Measurements from ENCODE around the gene NR5A1. TPM values are rescaled to one million over a fixed set of nuclear protein-coding genes. Genes with fewer than 3 reads are reported as not detected.

The NR5A1 gene
- total RNA-seq, 4 donors from 2014 or later = 0.17 TPM; not detected in 3

DNA sequence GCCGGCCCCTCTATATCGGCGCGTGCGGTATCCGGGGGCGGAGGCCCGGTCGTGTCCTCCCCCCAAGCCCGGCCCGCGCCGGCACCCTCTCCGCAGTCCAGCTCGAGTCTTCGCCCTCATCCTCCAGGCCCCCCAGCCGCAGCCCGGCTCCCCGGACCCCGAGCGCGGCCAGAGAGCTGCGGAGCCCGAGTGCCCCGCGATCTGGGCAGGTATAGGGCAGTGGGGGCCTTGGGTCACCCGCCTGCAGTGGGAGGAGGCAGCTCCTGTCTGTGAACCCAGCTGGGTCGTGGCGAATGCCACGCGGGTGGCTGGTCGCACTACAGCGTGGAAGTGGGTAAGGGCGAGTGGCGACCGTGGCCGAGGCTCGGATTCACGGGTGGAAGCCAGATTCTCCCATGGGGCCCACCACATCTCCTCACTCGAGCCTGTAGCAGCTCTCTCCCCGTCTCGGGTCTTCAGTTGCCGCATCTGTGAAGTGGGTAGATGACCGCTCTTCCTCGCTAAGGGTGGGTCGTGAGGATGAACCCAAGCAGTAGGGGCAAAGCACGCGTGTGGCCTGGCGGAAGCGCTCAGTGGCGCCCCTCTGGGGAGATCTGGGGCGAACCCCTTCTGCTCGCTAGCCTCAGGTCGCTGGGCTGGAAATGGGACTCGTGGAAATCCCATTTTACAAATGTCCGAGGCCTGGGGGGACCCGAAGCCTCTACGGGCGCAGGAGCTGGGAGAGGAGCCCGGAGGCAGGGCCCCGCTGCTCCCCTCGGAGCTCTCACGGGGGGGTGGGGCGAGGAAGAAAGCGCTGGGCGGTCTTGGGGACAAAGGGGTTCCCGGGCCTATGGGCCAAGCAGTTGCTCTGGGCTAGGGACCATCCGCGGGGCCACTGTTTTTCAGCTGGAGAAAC lies 1.9 kb downstream of the NR5A1 start:
- intact Hi-C loops (cut with DNase I) = no loop called here
- peaks cover 17 to 26% (median 24%) of the 10 kb centered on the region in 4 donors for H3K4me1 ChIP-seq
- WGBS = 42% methylated on average over 15 of the region's 69 CpGs
- peaks cover 8 to 79% (median 41%) of the 10 kb centered on the region in 4 donors for H3K27me3 ChIP-seq
- no peak for DNase-seq (ENCODE audit: extremely low spot score)
- H3K27ac ChIP-seq (replicated peaks in 1 of 4) = no peak overlapping the region
- H3K4me3 ChIP-seq = peak overlapping the region; percentile 19 to 47 (median 22)
- TF ChIP-seq POLR2A (IDR thresholded peaks at IDR 0.05; ENCODE audit: low read depth) (no peak), POLR2AphosphoS5 (IDR thresholded peaks at IDR 0.05) (no peak), EP300 (IDR thresholded peaks at IDR 0.05) (no peak)
- TF ChIP-seq, protein P1, sequence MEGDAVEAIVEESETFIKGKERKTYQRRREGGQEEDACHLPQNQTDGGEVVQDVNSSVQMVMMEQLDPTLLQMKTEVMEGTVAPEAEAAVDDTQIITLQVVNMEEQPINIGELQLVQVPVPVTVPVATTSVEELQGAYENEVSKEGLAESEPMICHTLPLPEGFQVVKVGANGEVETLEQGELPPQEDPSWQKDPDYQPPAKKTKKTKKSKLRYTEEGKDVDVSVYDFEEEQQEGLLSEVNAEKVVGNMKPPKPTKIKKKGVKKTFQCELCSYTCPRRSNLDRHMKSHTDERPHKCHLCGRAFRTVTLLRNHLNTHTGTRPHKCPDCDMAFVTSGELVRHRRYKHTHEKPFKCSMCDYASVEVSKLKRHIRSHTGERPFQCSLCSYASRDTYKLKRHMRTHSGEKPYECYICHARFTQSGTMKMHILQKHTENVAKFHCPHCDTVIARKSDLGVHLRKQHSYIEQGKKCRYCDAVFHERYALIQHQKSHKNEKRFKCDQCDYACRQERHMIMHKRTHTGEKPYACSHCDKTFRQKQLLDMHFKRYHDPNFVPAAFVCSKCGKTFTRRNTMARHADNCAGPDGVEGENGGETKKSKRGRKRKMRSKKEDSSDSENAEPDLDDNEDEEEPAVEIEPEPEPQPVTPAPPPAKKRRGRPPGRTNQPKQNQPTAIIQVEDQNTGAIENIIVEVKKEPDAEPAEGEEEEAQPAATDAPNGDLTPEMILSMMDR (IDR thresholded peaks at IDR 0.05) = no peak
- H3K36me3 ChIP-seq = no peaks in the 10 kb centered on the region
- H3K9me3 ChIP-seq = no peaks in the 10 kb centered on the region

GRCh38 chr9:124504530-124505005 lies 2.6 kb downstream of the NR5A1 start:
- Histone ChIP-seq H3K27me3 (peaks cover 8 to 82% (median 41%) of the 10 kb centered on the region in 4 donors), H3K4me3 (peak overlapping the region; percentile 37 to 47 (median 40)), H3K27ac (replicated peaks in 1 of 4) (no peak overlapping the region), H3K4me1 (peaks cover 17 to 26% (median 24%) of the 10 kb centered on the region in 4 donors), H3K9me3 (no peaks in the 10 kb centered on the region), H3K36me3 (no peaks in the 10 kb centered on the region)
- 0% methylated on average over 4 of the region's 81 CpGs for WGBS
- no peak for DNase-seq (ENCODE audit: extremely low spot score)
- intact Hi-C loops (cut with DNase I) = no loop called here
- TF ChIP-seq EP300 (IDR thresholded peaks at IDR 0.05) (no peak), POLR2A (IDR thresholded peaks at IDR 0.05; ENCODE audit: low read depth) (no peak), POLR2AphosphoS5 (IDR thresholded peaks at IDR 0.05) (no peak)
- TF ChIP-seq, protein P1 (IDR thresholded peaks at IDR 0.05) = no peak

GRCh38 chr9:124503713-124504529 lies 3.3 kb downstream of the NR5A1 start:
- no peak for DNase-seq (ENCODE audit: extremely low spot score)
- H3K27ac ChIP-seq (replicated peaks in 1 of 4) = no peak overlapping the region
- intact Hi-C loops (cut with DNase I) = no loop called here

More at GRCh38 chr9:124503713-124504529, 3.3 kb downstream of the NR5A1 start:
- Histone ChIP-seq H3K9me3 (no peaks in the 10 kb centered on the region), H3K4me1 (peaks cover 17 to 26% (median 24%) of the 10 kb centered on the region in 4 donors), H3K27me3 (peaks cover 8 to 88% (median 41%) of the 10 kb centered on the region in 4 donors), H3K4me3 (peak overlapping the region; percentile 37 to 47 (median 40)), H3K36me3 (no peaks in the 10 kb centered on the region)
- TF ChIP-seq POLR2A (IDR thresholded peaks at IDR 0.05; ENCODE audit: low read depth) (no peak), EP300 (IDR thresholded peaks at IDR 0.05) (no peak), POLR2AphosphoS5 (IDR thresholded peaks at IDR 0.05) (no peak)
- TF ChIP-seq, protein P1 (IDR thresholded peaks at IDR 0.05) = no peak
- WGBS = 3% methylated on average over 52 of the region's 76 CpGs

All from esophagus muscularis mucosa (tissue), 4 donors.